ENCODE measurements around the gene DVL1. TPM values are rescaled to one million over a fixed set of nuclear protein-coding genes. Genes with fewer than 3 reads are reported as not detected.

The DVL1 gene
- total RNA-seq: 31.0 and 35.3 TPM in 2 replicates

DNA sequence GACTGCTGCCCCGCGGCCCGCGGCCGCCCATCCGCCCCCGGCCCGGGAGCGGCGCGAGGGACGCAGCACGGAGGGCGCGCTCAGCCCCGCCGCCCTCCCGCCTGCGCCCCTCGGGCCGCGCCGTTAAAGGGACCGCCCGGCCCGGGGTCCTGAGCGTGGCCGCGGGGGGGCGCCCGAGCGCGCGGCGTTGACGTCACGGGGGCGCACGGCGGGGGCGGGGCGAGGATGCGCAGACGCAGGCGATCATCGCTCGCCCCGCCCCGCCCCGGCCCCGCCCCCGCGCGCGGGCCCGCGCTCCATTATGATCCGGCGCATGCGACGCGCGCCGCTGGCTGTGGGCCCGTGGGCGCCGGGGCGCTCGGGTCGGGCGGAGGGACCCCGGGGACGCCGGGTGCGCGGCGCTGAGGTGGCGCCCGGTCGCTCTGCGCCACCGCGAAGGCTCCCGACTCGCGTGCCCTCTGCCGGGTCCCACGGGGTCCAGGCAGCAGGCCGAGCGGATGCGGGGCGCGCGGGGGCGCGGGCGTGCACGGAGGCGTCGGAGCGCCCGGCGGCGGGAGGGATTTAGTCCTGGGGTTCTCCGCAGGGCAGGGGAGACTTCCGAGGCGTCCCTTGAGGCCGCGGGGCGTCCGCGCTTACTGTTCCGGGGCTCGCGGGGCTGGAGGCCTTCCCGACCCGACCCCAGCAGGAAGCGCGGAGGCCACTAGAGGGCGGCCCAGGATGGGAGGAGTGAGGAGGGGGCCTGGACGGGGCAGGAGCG lies at the start of gene DVL1:
Gene DVL1, minus strand, starts transcription at position 163 of the 757 bp plus-strand sequence. CDS start 353 bp downstream, outside the sequence.

DNA sequence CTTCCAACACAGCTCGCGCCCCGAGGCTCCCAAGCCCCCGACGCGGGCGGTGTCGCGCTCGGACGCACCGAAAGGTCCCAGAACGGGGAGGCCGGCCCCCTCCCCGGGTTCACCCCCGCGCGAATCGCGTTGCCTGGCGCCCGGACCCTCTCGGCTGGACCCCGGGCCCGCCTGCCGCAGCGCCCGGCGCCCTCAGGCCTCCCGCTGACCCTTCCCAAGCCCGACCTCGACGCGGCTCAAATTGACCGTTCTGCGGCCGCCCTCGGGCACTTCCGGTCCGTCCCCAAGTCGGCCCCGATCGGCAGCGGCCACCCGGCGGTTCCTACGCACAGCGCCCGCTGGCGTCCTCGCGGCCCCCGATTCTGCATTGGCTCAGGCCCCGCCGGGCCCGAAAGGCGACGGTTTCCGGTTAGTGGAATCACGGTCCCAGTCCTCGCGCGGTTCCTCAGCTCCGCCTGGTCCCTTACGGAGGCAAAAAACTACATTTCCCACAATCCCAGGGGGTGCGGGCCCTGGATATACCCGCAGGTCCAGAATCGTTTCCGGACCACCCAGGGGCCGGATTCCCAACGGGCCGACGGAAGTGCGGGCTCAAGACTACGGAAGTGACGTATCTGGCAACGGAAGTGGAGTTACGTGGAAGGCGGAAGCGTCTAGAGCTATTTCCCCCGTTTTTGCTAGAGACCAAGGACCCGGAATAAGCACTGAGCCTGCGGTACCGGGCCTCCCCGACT lies 25.9 kb upstream of the DVL1 start, which contains the start of gene AURKAIP1:
Gene AURKAIP1, minus strand, starts transcription at position 279 of the 734 bp plus-strand sequence. CDS start 451 bp downstream, outside the sequence.

DNA sequence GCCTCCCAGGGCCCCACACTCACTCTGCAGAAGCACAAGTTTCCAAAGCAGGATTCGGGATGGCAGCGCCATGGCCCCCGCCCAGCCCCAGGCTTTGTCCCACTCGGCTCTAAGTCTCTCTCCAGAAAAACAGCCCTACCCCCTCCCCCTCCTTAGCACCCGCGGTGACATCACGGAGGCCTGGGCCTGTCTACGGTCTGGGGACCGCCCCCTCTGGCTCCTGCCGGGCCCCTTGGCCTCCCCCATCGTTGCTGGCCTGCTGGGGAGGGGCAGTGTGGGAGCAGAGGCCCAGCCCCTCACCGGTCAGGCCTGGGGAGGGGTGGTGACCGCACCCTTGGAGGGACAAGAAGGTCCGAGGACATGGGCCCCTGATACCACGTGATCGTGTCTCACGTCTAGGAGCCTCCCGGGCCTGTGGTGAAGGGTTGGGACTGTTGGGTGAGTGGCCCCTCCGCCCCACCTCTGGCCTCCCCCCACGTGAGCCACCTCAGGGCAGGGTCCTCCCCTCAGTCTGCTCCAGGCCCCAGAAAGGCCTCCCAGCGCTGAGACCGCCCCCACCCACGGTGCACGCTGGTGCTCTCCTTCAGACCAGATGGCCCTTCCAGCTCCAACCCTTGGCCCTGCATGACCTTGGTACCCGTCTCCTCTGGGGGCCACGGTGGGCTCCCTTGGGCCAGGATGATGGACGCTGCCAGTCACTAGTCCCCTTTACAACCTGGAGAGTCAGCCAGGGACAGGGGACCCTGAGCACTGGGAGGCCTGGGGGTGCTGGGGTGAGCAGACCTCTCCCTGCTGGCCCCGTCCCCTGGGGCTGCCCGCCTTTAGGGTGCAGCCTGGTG lies 9.4 kb upstream of the DVL1 start, which contains the start of gene MXRA8:
Gene MXRA8, minus strand, starts transcription at position 123 of the 839 bp plus-strand sequence. Its CDS starts 51 bp downstream, at position 72.

DNA sequence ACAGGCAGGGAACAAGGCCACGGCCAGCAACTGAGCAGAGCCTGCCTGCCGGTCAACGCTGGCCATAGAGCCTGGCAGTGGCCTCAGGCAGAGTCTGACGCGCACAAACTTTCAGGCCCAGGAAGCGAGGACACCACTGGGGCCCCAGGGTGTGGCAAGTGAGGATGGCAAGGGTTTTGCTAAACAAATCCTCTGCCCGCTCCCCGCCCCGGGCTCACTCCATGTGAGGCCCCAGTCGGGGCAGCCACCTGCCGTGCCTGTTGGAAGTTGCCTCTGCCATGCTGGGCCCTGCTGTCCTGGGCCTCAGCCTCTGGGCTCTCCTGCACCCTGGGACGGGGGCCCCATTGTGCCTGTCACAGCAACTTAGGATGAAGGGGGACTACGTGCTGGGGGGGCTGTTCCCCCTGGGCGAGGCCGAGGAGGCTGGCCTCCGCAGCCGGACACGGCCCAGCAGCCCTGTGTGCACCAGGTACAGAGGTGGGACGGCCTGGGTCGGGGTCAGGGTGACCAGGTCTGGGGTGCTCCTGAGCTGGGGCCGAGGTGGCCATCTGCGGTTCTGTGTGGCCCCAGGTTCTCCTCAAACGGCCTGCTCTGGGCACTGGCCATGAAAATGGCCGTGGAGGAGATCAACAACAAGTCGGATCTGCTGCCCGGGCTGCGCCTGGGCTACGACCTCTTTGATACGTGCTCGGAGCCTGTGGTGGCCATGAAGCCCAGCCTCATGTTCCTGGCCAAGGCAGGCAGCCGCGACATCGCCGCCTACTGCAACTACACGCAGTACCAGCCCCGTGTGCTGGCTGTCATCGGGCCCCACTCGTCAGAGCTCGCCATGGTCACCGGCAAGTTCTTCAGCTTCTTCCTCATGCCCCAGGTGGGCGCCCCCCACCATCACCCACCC lies 17.9 kb downstream of the DVL1 start, which contains the start of gene TAS1R3:
Gene TAS1R3, plus strand, starts transcription at position 213 of the 898 bp plus-strand sequence. Its CDS starts 66 bp downstream, at position 279.

DNA sequence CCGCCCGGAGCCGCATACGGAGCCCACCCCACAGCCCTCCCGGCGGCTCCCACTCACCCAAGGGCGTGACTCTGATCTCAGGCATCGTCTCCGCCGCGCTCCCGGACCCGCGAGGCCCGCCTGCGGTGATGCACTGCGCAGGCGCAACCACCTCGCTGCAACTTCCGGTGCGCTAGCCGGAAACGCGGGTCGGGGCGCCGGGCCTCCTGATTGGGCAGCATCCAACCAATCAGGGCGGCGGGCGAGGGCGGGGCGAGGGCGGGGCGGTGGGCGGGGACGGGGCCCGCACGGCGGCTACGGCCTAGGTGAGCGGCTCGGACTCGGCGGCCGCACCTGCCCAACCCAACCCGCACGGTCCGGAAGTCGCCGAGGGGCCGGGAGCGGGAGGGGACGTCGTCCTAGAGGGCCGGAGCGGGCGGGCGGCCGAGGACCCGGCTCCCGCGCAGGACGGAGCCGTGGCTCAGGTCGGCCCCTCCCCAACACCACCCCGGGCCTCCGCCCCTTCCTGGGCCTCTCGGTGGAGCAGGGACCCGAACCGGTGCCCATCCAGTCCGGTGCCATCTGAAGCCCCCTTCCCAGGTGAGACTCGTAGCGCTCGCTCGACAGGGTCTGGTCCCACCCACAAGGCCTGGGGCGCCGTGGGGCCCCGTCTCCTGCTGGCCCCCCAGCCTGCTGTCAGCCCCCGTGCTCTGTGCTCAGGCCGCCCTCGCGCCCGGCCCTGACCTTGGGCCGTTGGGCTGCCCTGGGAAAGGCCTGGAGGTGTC lies 24.5 kb downstream of the DVL1 start, which contains the start of the genes CPTP and INTS11:
Gene CPTP, plus strand, starts transcription at position 279 of the 764 bp plus-strand sequence. CDS start 2,109 bp downstream, outside the sequence.
Gene INTS11, minus strand, starts transcription at position 137 of the 764 bp plus-strand sequence. Its CDS starts 52 bp downstream, at position 85.

DNA sequence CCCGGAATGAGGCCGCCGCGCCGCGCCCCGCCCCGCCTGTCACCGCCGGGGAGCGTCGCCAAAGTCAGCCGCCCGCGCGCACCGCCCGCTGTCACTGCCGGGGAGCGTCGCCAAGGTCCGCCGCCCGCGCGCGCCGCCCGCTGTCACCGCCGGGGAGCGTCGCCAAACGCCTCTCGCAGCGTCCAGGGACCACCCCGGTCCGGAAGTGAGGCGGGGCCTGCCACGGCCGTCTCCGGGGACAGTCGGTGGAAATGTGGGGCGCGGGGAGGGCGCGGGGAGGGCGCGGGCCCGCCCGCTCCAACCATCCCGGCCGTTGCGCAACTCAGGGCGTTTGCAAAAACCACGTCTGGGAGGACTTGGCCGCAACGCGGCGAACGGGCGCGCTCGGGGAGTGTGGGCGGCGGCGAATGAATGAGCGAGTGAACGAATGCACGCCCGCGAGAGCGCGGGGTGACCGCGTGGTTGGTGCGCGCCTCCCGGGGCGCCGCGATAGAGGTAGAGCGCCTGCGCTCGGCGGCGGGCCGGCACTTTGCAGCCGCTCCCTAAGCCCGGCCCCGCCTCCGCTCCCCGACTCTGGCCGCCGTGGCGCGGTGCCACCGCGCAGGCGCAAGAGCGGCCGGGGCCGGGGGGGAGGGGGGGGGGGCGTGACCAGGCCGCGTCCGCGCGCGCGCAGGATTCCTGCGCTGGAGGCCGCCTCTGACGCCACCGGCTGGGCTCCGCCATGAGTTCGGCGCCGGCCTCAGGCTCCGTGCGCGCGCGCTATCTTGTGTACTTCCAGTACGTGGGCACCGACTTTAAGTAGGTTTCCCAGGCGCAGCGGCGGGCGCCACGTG lies 41.1 kb downstream of the DVL1 start, which contains the start of the genes ACAP3 and PUSL1:
Gene ACAP3, minus strand, starts transcription at position 8 of the 833 bp plus-strand sequence. CDS start 115 bp downstream, outside the sequence.
Gene PUSL1, plus strand, starts transcription at position 675 of the 833 bp plus-strand sequence. Its CDS starts 47 bp downstream, at position 722.

Other genes with a start within 250 kb of the DVL1 start
- 4.7 and 6.1 TPM in 2 replicates for gene C1orf159, start 233.3 kb downstream of the DVL1 start, total RNA-seq
- not detected in 2 replicates for gene TTLL10, start 175.5 kb downstream of the DVL1 start, total RNA-seq
- 0.11 TPM in 1 of 2 replicates, not detected in the other for gene TNFRSF18, start 142.8 kb downstream of the DVL1 start, total RNA-seq
- gene TNFRSF4, start 135.3 kb downstream of the DVL1 start, total RNA-seq: 1.2 and 1.7 TPM in 2 replicates
- 79.1 and 94.0 TPM in 2 replicates for gene SDF4, start 117.4 kb downstream of the DVL1 start, total RNA-seq
- 21.3 and 23.4 TPM in 2 replicates for gene B3GALT6, start 117.2 kb downstream of the DVL1 start, total RNA-seq
- gene C1QTNF12, start 102.7 kb downstream of the DVL1 start, total RNA-seq: 0.09 and 0.22 TPM in 2 replicates
- gene UBE2J2, start 75.6 kb downstream of the DVL1 start, total RNA-seq: 27.4 and 32.7 TPM in 2 replicates
- gene SCNN1D, start 69.0 kb downstream of the DVL1 start, total RNA-seq: 0.22 and 0.26 TPM in 2 replicates
- 14.3 and 14.4 TPM in 2 replicates for gene ACAP3, start 41.5 kb downstream of the DVL1 start, total RNA-seq
- gene PUSL1, start 40.8 kb downstream of the DVL1 start, total RNA-seq: 7.3 and 8.6 TPM in 2 replicates
- 51.3 and 52.0 TPM in 2 replicates for gene INTS11, start 24.8 kb downstream of the DVL1 start, total RNA-seq
- gene CPTP, start 24.6 kb downstream of the DVL1 start, total RNA-seq: 11.7 and 14.0 TPM in 2 replicates
- gene TAS1R3, start 18.1 kb downstream of the DVL1 start, total RNA-seq: 0.09 and 0.11 TPM in 2 replicates
- gene MXRA8, start 9.1 kb upstream of the DVL1 start, total RNA-seq: 0.09 and 0.98 TPM in 2 replicates
- 67.6 and 68.1 TPM in 2 replicates for gene AURKAIP1, start 25.8 kb upstream of the DVL1 start, total RNA-seq
- gene CCNL2, start 49.9 kb upstream of the DVL1 start, total RNA-seq: 68.4 and 96.8 TPM in 2 replicates
- 86.6 and 91.1 TPM in 2 replicates for gene MRPL20, start 57.9 kb upstream of the DVL1 start, total RNA-seq
- gene ANKRD65, start 71.9 kb upstream of the DVL1 start, total RNA-seq: 0.11 and 0.34 TPM in 2 replicates
- 4.2 and 13.1 TPM in 2 replicates for gene VWA1, start 86.3 kb upstream of the DVL1 start, total RNA-seq
- 0.11 and 0.52 TPM in 2 replicates for gene ATAD3C, start 100.3 kb upstream of the DVL1 start, total RNA-seq
- 12.4 and 20.0 TPM in 2 replicates for gene ATAD3B, start 122.3 kb upstream of the DVL1 start, total RNA-seq
- 13.1 and 19.4 TPM in 2 replicates for gene ATAD3A, start 162.7 kb upstream of the DVL1 start, total RNA-seq
- 1.2 TPM in 2 replicates for gene TMEM240, start 191.2 kb upstream of the DVL1 start, total RNA-seq
- gene SSU72, start 225.4 kb upstream of the DVL1 start, total RNA-seq: 54.4 and 54.6 TPM in 2 replicates

Data from dermis lymphatic vessel endothelial cell (primary cell).